ENCODE data around the gene CAMK1.

GRCh38 chr3:9713142-9713541 is 56.6 kb downstream of the CAMK1 start:
- TF ChIP-seq CTCF (conservative IDR thresholded peaks at IDR 0.05; ENCODE audit: low read depth, low read length) (no peak), EZH2 (IDR thresholded peaks at IDR 0.05; ENCODE audit: low read length, unreplicated experiment) (no peak), EZH2phosphoT487 (IDR thresholded peaks at IDR 0.05; ENCODE audit: borderline replicate concordance, low read length) (no peak)

Data from PC-3 (cell line).